Fibroblast of skin of scalp (primary cell): ENCODE measurements around the gene ZNF831. TPM values are rescaled to one million over a fixed set of nuclear protein-coding genes. Genes with fewer than 3 reads are reported as not detected.

Source experiments
- DNase-seq: peaks from one replicate; pipeline ENCODE4 v3.0.0-alpha.2; 2013
- polyA plus RNA-seq, 2 experiments: library from polyadenylated mRNA; unstranded; fragments of 120-200 nt; gene quantifications; one replicate each; pipeline ENCODE4 v1.2.1, GENCODE V29; 2013; ENCODE audit not compliant: insufficient read length in 2 of 2

Gene ZNF831
- polyA plus RNA-seq (2013, experiment 1 of 2; ENCODE audit: insufficient read length) = not detected
- not detected for polyA plus RNA-seq (2013, experiment 2 of 2; ENCODE audit: insufficient read length)

- DNase-seq = no peak
Observed at GRCh38 chr20:59163631-59164530, at the start of gene ZNF831. ZNF831 (plus strand) TSS chr20:59163821; CDS start chr20:59191020, 27,199 bp downstream.

- DNase-seq = no peak
Observed at GRCh38 chr20:59117526-59117925, 46.1 kb upstream of the ZNF831 start.

GRCh38 chr20:59118855-59119254, 44.8 kb upstream of the ZNF831 start:
- DNase-seq = no peak

- no peak for DNase-seq
Observed at GRCh38 chr20:59120491-59120890, 43.1 kb upstream of the ZNF831 start.

- no peak for DNase-seq
Observed at GRCh38 chr20:59120919-59121318, 42.7 kb upstream of the ZNF831 start.

GRCh38 chr20:59121714-59122565, 41.7 kb upstream of the ZNF831 start:
- DNase-seq = no peak

- DNase-seq = no peak
Observed at GRCh38 chr20:59122566-59122919, 41.1 kb upstream of the ZNF831 start.

GRCh38 chr20:59123011-59123677, 40.5 kb upstream of the ZNF831 start:
- DNase-seq = no peak

- DNase-seq = no peak
Observed at GRCh38 chr20:59123678-59124255, 39.9 kb upstream of the ZNF831 start.

- DNase-seq = no peak
Observed at GRCh38 chr20:59124296-59125029, 39.2 kb upstream of the ZNF831 start.

GRCh38 chr20:59125332-59125731, 38.3 kb upstream of the ZNF831 start:
- no peak for DNase-seq

GRCh38 chr20:59125836-59126235, 37.8 kb upstream of the ZNF831 start:
- no peak for DNase-seq

- no peak for DNase-seq
Observed at GRCh38 chr20:59127839-59128238, 35.8 kb upstream of the ZNF831 start.

GRCh38 chr20:59131551-59132285, 31.9 kb upstream of the ZNF831 start:
- no peak for DNase-seq

- DNase-seq = no peak
Observed at GRCh38 chr20:59134182-59134581, 29.4 kb upstream of the ZNF831 start.

- no peak for DNase-seq
Observed at GRCh38 chr20:59135093-59135492, 28.5 kb upstream of the ZNF831 start.

- DNase-seq = no peak
Observed at GRCh38 chr20:59136027-59136426, 27.6 kb upstream of the ZNF831 start.

- no peak for DNase-seq
Observed at GRCh38 chr20:59137532-59137931, 26.1 kb upstream of the ZNF831 start.

- DNase-seq = no peak
Observed at GRCh38 chr20:59138114-59138748, 25.4 kb upstream of the ZNF831 start.

GRCh38 chr20:59139998-59140397, 23.6 kb upstream of the ZNF831 start:
- no peak for DNase-seq
